GM19025 (cell line): ENCODE data around the gene FAM20A.

Experiments used
- ATAC-seq: cut with Tn5 transposase; IDR thresholded peaks from one replicate; pipeline ENCODE4 v1.9.1; 2021; ENCODE audit warnings: mild to moderate bottlenecking, low read depth, moderate library complexity; ENCODE audit not compliant: unreplicated experiment

Gene FAM20A

GRCh38 chr17:68570526-68570925 is 30.6 kb downstream of the FAM20A start:
- no peak for ATAC-seq

GRCh38 chr17:68569346-68569745 is 31.8 kb downstream of the FAM20A start:
- ATAC-seq, result no peak

GRCh38 chr17:68568581-68568980 is 32.6 kb downstream of the FAM20A start:
- ATAC-seq, result no peak

GRCh38 chr17:68567581-68567980 is 33.6 kb downstream of the FAM20A start:
- no peak for ATAC-seq

DNA sequence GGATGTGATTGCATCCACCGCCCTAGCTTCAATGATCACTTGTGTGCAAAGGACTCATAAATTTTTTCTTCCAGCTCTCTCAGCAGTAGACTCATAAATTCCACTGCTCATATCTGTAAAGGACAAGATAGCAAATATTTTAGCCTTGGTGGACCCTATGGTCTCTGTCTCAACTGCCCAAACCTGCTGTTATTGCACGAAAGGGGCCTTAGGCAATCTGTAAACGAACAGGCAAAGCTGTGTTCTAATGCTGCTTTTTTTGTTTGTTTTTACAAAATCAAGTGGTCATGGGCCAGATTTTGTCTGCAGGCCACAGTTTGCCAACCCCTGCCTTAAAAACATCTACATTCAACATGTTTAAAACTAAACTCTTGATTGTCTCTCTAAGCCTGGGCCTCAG is 34.1 kb downstream of the FAM20A start:
- no peak for ATAC-seq

DNA sequence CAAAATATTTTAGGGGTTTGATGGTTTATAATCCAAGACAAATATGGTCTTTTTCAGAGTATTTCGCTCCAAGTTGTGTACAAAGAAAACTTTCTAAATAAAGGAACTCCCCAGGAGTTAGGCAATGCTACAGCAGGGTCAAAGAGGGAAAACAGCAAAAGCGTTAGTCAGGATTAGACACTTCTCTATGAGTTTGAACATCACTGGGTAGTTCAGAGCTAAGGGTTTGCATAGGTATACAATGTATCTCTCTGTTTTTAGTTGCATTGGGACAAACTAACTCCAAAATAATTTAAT is 34.8 kb downstream of the FAM20A start:
- ATAC-seq, result no peak

DNA sequence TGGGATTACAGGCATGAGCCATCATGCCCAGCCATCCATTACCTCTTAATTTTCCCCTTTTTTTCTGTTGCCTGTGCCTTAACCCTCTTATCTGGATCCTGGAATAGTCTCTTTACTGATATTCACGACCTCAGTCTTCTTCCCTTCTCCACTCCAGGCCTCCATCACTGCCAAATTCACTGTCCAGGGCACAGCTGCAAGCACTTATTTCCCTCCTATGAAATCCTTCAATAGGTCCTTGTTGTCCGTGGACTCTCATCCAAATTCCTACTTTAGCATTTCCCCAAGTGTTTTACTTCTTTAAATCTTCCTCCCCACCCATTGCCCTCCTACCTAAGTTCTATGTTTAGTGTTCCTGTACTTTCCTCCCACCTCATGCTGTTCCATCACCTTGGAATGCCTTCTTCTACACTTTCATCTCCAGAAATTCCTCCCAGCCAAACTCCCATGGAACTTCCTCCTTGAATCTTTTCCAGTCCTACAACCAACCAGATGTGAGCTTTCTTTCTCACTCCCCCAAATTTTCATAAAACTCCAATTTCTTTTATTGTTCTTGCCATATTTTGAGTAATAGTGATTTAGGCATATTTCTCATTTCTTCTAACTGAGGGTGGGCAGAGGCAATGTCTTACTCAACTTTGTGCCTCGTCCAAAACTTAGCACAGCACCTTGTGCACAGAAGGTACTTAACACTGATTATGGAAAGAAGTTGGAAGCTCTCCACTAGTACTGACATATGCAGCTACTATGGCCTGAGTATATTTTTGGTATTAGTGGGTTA is 35.3 kb downstream of the FAM20A start:
- no peak for ATAC-seq

- no peak for ATAC-seq
Measured at GRCh38 chr17:68564415-68565111, 36.6 kb downstream of the FAM20A start.

DNA sequence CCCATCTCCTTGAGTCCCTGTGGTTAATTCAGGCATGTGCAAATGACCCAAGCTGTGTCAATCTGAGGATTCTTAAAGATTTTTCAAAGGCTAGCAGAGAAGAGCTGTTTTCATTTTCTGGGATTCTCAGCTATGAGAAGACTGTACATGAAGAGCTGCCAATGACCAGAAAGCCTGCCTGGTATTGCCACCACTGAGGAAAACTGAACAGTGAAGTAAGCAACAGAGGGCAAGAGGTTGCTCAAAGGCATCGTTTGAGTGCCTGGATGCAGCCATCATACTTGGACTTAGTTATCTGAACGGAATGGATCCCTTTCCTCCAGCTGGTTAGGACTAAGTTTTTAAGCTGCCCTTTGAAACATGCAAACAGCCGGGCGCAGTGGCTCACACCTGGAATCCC is 38.4 kb downstream of the FAM20A start:
- no peak for ATAC-seq

- no peak for ATAC-seq
Measured at GRCh38 chr17:68560966-68561720, 40.0 kb downstream of the FAM20A start.

- ATAC-seq, result no peak
Measured at GRCh38 chr17:68559316-68559715, 41.9 kb downstream of the FAM20A start.

DNA sequence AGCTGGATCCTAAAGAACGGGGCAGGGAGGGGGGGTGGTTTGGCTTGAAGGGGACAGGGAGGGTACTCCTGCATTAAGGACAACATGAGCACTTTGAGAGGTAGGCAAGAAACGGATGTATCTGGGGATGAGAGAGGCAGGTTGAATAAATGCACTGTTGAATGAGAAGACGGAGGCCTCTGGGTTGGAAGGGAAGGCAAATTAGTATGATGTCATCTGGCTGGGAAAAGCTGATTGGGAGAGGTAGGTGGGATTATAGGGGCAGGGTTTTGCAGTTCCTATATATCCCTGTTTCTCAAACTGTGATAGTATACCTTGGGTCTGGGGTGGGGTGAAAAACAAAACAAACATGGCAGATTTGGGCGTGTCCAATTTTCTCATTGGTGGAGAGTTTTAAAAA is 44.6 kb downstream of the FAM20A start:
- no peak for ATAC-seq

DNA sequence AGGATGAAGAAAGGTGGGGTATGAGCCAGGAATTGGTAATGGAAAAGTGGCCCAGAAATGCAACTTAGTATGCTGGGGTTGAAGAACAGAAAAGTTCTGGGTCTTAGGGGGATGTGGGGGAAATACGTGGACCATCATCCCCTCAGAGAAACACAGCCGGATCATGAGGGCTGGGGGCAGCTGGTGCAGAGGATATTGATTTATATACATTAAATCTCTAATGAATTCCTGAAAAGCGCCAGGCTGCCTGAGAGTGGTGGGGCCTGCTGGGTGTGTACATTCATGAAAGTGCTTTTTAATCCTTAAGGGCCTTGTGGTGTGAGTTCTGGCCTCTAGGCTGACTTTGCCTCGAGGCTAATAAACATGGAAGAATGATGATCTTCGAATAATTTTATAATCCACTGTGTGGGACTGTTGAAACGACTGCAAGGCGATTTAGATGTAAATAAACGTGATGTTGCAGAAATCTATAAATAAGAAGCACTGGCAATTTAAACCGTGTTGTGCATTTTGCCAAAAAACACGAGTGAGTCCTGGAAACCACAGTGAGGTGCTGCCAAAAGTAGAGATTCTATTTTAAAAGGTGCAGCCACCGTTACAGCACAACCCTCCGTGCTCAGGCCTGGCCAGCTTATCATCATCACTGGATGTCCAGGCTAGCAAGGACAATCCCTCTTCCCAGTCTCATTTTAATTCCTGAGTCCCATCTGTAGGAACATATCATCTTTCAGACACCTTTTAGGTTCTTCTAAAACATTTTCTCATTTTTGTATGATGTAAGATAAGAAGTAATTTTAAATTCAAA is 56.9 kb downstream of the FAM20A start:
- no peak for ATAC-seq

DNA sequence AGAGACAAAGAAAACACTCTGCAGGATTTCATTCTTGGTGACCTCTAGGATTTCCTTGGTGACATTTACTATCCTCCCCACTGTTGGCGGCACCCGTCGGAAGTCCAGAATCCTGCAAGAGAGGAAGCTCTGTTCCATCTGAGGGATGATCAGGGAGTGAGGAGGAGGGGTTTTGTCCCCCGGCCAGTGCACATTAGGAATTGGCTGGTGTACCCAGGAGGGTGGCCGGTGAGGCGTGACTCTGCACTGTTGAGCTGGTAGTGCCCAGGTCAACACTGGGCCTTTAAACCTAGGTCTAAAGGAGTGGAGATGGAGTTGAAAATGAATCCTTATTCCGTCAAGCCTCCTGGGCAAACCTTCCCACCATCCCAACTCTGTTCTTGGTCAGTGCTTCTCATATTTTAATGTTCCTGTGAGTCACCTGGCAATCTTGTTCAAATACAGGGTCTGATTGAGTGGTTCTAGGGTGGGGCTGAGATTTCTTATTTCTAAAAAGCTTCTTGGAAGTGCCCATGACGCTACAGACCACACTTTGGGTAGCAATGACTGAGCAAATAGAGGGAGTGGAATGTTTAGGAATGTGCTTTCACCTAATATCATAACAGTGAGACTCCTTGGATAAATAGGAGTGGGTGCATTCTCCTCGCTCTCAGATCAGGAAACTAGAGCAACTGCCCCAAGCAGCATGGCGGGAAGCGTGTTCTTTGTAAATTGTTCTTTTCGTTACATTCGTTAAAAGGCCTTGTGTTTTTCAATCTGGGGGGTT is 58.3 kb downstream of the FAM20A start:
- no peak for ATAC-seq

DNA sequence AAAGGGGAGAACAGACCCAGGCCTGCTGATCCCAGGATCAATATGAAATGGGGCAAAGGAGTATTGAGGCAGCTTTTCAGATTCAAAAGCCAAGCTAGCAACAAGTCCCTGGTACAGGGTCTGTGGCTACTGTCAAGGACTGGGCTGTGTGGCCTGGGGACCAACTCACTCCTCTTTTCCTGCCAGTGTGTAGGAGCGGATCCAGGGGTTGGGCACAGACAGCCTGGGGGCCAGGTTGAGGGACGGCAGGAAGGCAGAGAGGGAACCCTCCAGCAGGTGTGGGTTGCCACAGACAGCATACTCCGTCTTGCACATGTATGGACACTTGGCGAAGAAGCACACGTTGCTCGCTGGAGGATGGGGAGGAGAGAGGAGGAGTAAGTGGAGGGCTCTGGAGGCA is 59.4 kb downstream of the FAM20A start:
- no peak for ATAC-seq

DNA sequence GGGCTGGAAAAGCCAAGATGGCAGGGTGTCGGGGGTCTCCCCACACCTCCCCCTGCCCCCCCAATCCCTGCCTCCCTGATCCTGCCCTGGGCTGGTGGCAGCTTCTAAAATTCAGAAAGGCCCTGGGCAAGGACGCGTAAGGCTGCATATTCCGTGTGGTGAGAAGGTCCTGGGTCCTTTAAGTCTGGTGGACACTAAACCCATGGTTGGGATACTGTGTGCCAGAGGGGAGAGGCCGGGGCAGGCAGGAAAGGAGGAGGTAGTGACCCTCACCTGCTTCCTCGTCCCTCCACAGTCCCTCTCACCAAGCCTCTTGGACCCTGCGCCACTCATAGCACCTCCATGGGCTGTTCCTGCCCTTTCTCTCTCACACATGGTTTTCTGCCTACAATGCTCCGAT is 60.2 kb downstream of the FAM20A start:
- no peak for ATAC-seq

DNA sequence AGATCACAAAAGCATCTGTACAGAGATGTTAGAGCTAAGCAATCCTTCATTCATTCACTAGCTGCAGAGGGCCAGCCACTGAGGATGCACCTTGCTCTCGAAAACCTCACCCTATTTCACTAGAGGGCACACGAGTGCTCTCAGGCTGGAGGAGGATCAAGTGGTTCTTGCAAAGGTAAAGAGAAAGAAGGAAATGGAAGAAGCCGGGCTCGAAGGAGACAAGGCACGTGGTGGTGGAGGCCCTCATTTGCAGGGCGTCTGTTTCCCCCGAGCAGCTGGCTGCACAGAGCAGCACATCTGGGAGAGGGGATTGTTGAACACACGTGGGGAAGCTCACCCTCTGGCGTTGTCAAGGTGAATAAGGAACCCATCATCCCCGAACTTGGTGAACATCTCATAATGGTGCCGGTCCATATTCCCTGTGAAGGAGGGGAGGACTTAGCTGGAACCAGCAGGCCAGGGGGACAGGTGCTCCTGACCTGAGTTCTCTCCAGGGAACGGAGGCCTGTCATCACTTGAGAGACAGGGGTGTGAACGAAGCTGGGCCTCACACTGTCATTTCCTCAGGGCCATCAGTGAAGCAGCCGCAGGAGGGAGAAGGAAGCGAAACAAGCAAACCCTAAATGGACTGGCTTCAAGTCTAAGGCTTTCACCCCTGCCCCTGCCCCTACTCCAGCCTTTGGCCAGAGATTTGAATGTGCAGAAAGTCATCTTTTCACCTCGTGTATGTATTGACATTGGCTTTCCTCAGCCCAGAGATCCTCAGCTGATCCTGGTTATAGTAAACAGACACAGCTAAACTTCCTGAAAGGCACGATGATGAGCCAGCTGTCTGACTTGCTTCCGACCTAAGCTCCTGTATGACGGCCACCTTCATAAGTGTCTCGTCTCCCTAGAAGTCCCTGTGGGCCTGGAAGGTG is 61.4 kb downstream of the FAM20A start:
- ATAC-seq, result no peak

GRCh38 chr17:68535922-68536321 is 65.2 kb downstream of the FAM20A start:
- no peak for ATAC-seq

GRCh38 chr17:68534695-68535088 is 66.5 kb downstream of the FAM20A start:
- ATAC-seq, result no peak
